NCI-H510A treated with DMSO at 0.1 percent for 48 hours (cell line): ENCODE measurements around the gene ALPP.
A peak's percentile ranks its signal among the peaks of the same experiment; 100 is the strongest.
"Not testable (repeated sequence)": the region's sequence is repeated elsewhere in the genome, so short reads cannot be mapped to it uniquely, and the experiment has no call there.

Experiments
- DNase-seq: peaks from one replicate; lab custom pipeline; 2025; lab: John Stamatoyannopoulos, UW

Gene ALPP

GRCh38 chr2:232381204-232382031, 2.9 kb downstream of the ALPP start:
- not testable (repeated sequence) for DNase-seq

- DNase-seq = no peak
Observed at GRCh38 chr2:232382331-232383225, 4.0 kb downstream of the ALPP start.

- no peak for DNase-seq
Observed at GRCh38 chr2:232384466-232384865, 5.9 kb downstream of the ALPP start.

GRCh38 chr2:232385058-232385457, 6.5 kb downstream of the ALPP start:
- DNase-seq = not testable (repeated sequence)

GRCh38 chr2:232385660-232386489, 7.3 kb downstream of the ALPP start:
- no peak for DNase-seq

- DNase-seq = no peak
Observed at GRCh38 chr2:232386490-232386739, 7.9 kb downstream of the ALPP start.

- peak; percentile 56 for DNase-seq
Observed at GRCh38 chr2:232386740-232387450, 8.3 kb downstream of the ALPP start.

GRCh38 chr2:232387451-232388171, 9.1 kb downstream of the ALPP start:
- no peak for DNase-seq

GRCh38 chr2:232388324-232388891, 9.9 kb downstream of the ALPP start:
- no peak for DNase-seq

GRCh38 chr2:232389327-232389726, 10.8 kb downstream of the ALPP start:
- no peak for DNase-seq

- DNase-seq = no peak
Observed at GRCh38 chr2:232390661-232391060, 12.1 kb downstream of the ALPP start.

- DNase-seq = no peak
Observed at GRCh38 chr2:232393556-232393955, 15.0 kb downstream of the ALPP start.

- not testable (repeated sequence) for DNase-seq
Observed at GRCh38 chr2:232394431-232394830, 15.9 kb downstream of the ALPP start.

- no peak for DNase-seq
Observed at GRCh38 chr2:232395586-232395985, 17.0 kb downstream of the ALPP start.

- no peak for DNase-seq
Observed at GRCh38 chr2:232396683-232397082, 18.1 kb downstream of the ALPP start.

- no peak for DNase-seq
Observed at GRCh38 chr2:232398293-232399034, 19.9 kb downstream of the ALPP start.

- DNase-seq = peak; percentile 75
Observed at GRCh38 chr2:232400256-232401015, 21.9 kb downstream of the ALPP start.

GRCh38 chr2:232402518-232402917, 24.0 kb downstream of the ALPP start:
- DNase-seq = no peak

- DNase-seq = no peak
Observed at GRCh38 chr2:232405943-232406510, 27.5 kb downstream of the ALPP start.
